ENCODE results near the gene UPK1A.
A peak's percentile ranks its signal among the peaks of the same experiment; 100 is the strongest.

The UPK1A gene

DNA sequence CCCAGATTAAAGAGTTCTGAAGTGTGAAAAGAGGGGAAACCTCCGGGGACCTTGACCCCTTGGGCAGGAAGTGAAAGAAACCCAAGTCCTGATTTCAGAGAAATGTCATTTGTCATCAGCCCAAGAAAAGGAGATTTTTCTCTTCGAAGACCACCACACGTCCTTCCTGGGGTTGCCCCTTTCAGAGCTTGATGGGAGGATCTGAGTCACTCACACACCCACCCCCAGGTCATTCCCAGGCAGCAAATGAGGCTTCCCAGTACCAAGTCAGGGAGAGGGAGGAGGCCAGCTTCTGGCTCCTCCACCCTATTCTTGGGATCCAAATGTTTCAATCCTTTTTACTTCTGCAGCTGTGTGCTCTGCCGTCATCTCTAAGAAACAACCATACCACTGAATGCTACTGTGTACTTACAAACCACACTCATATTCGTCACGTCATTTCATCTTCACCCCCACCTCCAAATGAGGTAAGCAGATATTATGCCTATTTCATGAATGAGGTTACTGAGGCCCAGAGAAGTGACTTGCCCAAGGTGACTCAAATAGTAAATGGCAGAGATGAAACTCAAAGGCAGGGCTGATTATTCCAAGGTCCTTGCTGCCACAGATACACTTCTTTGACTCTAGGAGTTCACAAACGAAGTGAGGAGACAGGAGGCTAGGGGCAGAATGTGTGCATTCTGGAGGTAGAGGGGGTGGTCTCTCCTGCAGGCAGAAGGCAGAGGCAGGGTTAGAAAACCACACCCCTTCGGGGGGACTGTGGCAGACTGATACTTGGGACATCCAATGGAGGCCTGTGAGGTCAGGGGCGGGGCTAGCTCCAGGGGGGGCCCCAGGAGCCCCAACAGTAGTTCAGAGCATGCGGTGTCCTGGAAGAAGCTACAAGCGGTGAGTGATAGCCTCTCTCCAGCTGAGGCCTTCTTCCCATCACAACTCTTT is 46.5 kb downstream of the UPK1A start:
- no peak for DNase-seq
- no peak for TF ChIP-seq CTCF (IDR thresholded peaks at IDR 0.05; ENCODE audit: low read depth, low read length)
- H3K4me3 ChIP-seq (ENCODE audit: low read depth, low read length), result no peak overlapping the region
- H3K36me3 ChIP-seq, result no peaks in the 10 kb centered on the region
- no peaks in the 10 kb centered on the region; the same call in 1 of the 2 replicates for H3K4me1 ChIP-seq
- H3K9me3 ChIP-seq, result no peaks in the 10 kb centered on the region
- peaks cover 24% of the 10 kb centered on the region for H3K27me3 ChIP-seq

DNA sequence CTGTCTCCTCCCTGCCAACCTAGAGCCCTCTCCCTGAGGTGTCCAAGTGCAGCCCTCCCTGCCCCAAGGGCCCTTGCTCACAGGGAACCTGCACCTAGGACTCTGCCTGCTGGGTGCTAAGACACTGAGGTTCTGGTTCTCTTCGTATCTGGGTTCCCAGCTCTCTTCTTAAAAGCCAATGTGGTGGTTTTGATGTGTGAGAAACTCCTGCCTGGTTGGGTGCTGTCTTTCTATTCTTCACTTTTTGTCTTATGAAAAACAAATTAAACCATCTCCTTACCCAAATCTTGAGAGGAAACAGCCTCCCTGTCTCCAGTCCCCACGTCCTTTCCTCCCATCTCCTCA is 47.2 kb downstream of the UPK1A start:
- no peaks in the 10 kb centered on the region; the same call in 1 of the 2 replicates for H3K4me1 ChIP-seq
- DNase-seq, result no peak
- no peak overlapping the region for H3K4me3 ChIP-seq (ENCODE audit: low read depth, low read length)
- H3K27me3 ChIP-seq, result peaks cover 18% of the 10 kb centered on the region
- no peaks in the 10 kb centered on the region for H3K9me3 ChIP-seq
- TF ChIP-seq CTCF (IDR thresholded peaks at IDR 0.05; ENCODE audit: low read depth, low read length), result no peak
- H3K36me3 ChIP-seq, result no peaks in the 10 kb centered on the region

DNA sequence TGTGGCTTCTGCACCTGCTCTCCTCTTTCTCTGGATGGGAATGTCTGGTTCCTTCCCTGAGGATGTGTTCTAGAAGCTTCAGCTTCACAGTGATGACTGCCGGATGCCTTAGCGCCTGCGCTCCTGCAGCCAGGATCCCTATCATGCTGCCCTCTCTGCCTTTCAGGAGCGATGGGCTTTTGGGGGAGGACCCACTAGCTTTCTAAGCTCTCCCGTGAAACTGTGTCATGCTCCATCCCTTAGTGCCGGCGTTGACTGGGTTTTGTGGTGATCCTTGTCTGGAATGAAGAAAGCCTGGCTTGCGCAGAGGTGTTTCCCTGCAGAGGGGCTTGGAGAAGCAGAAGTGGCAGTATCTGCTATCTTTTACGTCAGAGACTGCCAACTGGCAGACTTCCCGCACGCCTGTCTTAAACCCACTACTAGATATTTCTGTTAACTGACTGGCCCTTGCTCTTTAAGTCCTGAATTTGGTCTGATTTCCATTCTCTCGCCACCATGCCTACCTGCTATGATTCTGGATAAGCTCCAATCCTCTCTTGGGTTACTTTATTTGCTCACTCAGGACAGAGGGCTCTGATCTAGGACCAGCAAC is 47.7 kb downstream of the UPK1A start:
- Histone ChIP-seq H3K9me3 (no peaks in the 10 kb centered on the region), H3K36me3 (no peaks in the 10 kb centered on the region), H3K4me3 (ENCODE audit: low read depth, low read length) (no peak overlapping the region), H3K4me1 (no peaks in the 10 kb centered on the region; the same call in 1 of the 2 replicates), H3K27me3 (peaks cover 18% of the 10 kb centered on the region)
- DNase-seq, result no peak
- no peak for TF ChIP-seq CTCF (IDR thresholded peaks at IDR 0.05; ENCODE audit: low read depth, low read length)

GRCh38 chr19:35714601-35715354 is 48.5 kb downstream of the UPK1A start:
- no peaks in the 10 kb centered on the region for H3K9me3 ChIP-seq
- H3K36me3 ChIP-seq, result peaks cover 3% of the 10 kb centered on the region
- H3K4me1 ChIP-seq, result no peaks in the 10 kb centered on the region; the same call in 1 of the 2 replicates
- TF ChIP-seq CTCF (IDR thresholded peaks at IDR 0.05; ENCODE audit: low read depth, low read length), result peak; percentile 22
- H3K27me3 ChIP-seq, result peaks cover 18% of the 10 kb centered on the region
- no peak overlapping the region for H3K4me3 ChIP-seq (ENCODE audit: low read depth, low read length)
- no peak for DNase-seq

DNA sequence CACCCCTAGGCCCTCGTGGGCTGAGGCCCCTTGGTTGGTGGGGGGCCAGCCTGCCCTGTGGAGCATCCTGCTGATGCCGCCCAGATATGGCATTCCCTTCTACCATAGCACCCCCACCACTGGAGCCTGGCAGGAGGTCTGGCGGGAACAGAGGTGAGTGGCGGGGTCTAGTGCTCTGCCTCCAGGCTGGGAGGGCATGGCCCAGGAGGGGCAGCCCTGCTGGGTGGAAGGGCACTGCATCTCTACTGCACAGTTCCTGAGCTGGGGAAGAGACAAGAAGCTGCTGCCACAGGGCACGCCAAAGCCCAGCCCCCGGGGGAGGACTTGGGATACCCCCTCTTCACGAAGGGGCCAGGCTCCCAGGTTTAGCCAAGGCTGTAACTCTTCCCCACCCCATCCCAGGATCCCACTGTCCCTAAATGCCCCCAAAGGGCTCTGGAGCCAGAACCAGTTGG is 49.1 kb downstream of the UPK1A start:
- no peak for TF ChIP-seq CTCF (IDR thresholded peaks at IDR 0.05; ENCODE audit: low read depth, low read length)
- H3K4me3 ChIP-seq (ENCODE audit: low read depth, low read length), result no peak overlapping the region
- peaks cover 15% of the 10 kb centered on the region for H3K27me3 ChIP-seq
- DNase-seq, result no peak
- peaks cover 8% of the 10 kb centered on the region for H3K36me3 ChIP-seq
- H3K9me3 ChIP-seq, result no peaks in the 10 kb centered on the region
- no peaks in the 10 kb centered on the region; the same call in 1 of the 2 replicates for H3K4me1 ChIP-seq

Data from BE2C (cell line).